Gastroesophageal sphincter (tissue), 3 donors: ENCODE results near the gene GPR52.

Source experiments
- CTCF ChIP-seq, 4 experiments: fragments of 200-600 bp in 2 of 4; fragments of 450-650 bp in 2 of 4; sonication (generic) in 1 of 4; IDR thresholded peaks; one replicate each; pipeline ENCODE4 v1.5.1; 2017 to 2019; ENCODE audit warnings: antibody characterized with exemption in 4 of 4, mild to moderate bottlenecking in 2 of 4, moderate library complexity in 2 of 4
- POLR2AphosphoS5 ChIP-seq: sonication (generic); formaldehyde crosslinking; IDR thresholded peaks from one replicate; pipeline ENCODE4 v1.6.1; 2017; ENCODE audit warnings: antibody characterized with exemption

DNA sequence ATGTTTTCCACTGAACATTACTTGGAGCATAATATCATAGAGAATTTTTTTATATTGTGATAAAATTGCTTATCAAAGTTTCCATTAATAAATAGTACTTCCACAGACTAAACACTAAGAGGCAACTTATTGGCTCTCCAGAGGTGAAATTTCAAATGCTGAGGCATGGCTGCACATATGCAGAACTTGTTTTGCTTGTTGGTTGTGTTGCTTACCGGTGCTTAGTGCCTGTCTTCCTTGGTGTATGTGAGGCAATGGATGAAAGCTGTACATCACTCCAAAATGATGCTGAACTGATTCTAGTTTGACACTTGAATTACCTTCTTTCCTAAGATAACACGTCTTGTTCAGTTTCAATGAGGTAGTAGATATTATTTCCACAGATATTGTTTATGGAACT is 29.8 kb upstream of the GPR52 start:
- TF ChIP-seq CTCF (IDR thresholded peaks at IDR 0.05) (no peak), POLR2AphosphoS5 (no peak)
